Keratinocyte (primary cell): ENCODE measurements around the gene RAB11B. TPM values are rescaled to one million over a fixed set of nuclear protein-coding genes. Genes with fewer than 3 reads are reported as not detected.
"Not testable (repeated sequence)": the region's sequence is repeated elsewhere in the genome, so short reads cannot be mapped to it uniquely, and the experiment has no call there.

ENCODE experiments used
- DNase-seq: peaks from one replicate; pipeline ENCODE4 v3.0.0-alpha.2; 2011; ENCODE audit warnings: low read depth, missing footprints, low spot score
- FAIRE-seq: peaks from 2 replicates; lab custom pipeline; 2011; peaks lifted over from hg19 to GRCh38; lab: Jason Lieb, UNC
- H2AFZ ChIP-seq: 2 replicates; pipeline ENCODE4 v1.6.0; 2012; ENCODE audit warnings: low read length, control low read depth, inconsistent platforms; ENCODE audit not compliant: control insufficient read depth
- H3K27ac ChIP-seq: 2 replicates; pipeline ENCODE4 v1.5.1; 2011; ENCODE audit warnings: low read length; ENCODE audit not compliant: control insufficient read depth, insufficient read depth
- H3K27me3 ChIP-seq: 3 replicates; pipeline ENCODE4 v1.6.0; 2011; ENCODE audit warnings: low read length; ENCODE audit not compliant: control insufficient read depth, insufficient read depth; ENCODE audit errors: extremely low read depth
- H3K36me3 ChIP-seq, 2 experiments: 2 replicates in 1 of 2; 3 replicates in 1 of 2; pipeline ENCODE4 v1.5.1; 2011; ENCODE audit warnings: low read length in 2 of 2, mild to moderate bottlenecking in 1 of 2; ENCODE audit not compliant: control insufficient read depth in 2 of 2, insufficient read depth in 2 of 2; ENCODE audit errors: extremely low read depth in 1 of 2
- H3K4me1 ChIP-seq: 3 replicates; pipeline ENCODE4 v1.5.1; 2011; ENCODE audit warnings: low read length; ENCODE audit not compliant: control insufficient read depth, insufficient read depth; ENCODE audit errors: extremely low read depth
- H3K4me2 ChIP-seq: 3 replicates; pipeline ENCODE4 v1.6.0; 2011; ENCODE audit warnings: low read depth, low read length; ENCODE audit not compliant: control insufficient read depth, insufficient read depth; ENCODE audit errors: extremely low read depth
- H3K4me3 ChIP-seq, 3 experiments: fragments of 200-600 bp in 1 of 3; sonication (generic) in 1 of 3; 2 replicates in 2 of 3; 3 replicates in 1 of 3; pipeline ENCODE4 v1.5.1; 2011 to 2016; ENCODE audit warnings: low read length in 3 of 3, mild to moderate bottlenecking in 3 of 3, control low read depth in 2 of 3, inconsistent platforms in 1 of 3, low read depth in 1 of 3, mixed read lengths in 1 of 3, mixed run types in 1 of 3, moderate library complexity in 1 of 3; ENCODE audit not compliant: control insufficient read depth in 2 of 3, insufficient read depth in 2 of 3; ENCODE audit errors: extremely low read depth in 1 of 3
- H3K79me2 ChIP-seq: 2 replicates; pipeline ENCODE4 v1.6.0; 2012; ENCODE audit warnings: low read length; ENCODE audit not compliant: control insufficient read depth, insufficient read depth
- H3K9ac ChIP-seq: 3 replicates; pipeline ENCODE4 v1.6.0; 2011; ENCODE audit warnings: low read length; ENCODE audit not compliant: control insufficient read depth, insufficient read depth; ENCODE audit errors: extremely low read depth
- H3K9me1 ChIP-seq: 3 replicates; pipeline ENCODE4 v1.6.0; 2011; ENCODE audit warnings: low read length; ENCODE audit not compliant: control insufficient read depth, insufficient read depth; ENCODE audit errors: extremely low read depth
- H3K9me3 ChIP-seq: 2 replicates; pipeline ENCODE4 v1.5.1; 2012; ENCODE audit warnings: low read depth, low read length; ENCODE audit not compliant: control insufficient read depth
- H4K20me1 ChIP-seq: 3 replicates; pipeline ENCODE4 v1.6.0; 2011; ENCODE audit warnings: low read length; ENCODE audit not compliant: control insufficient read depth, insufficient read depth; ENCODE audit errors: extremely low read depth
- CTCF ChIP-seq, 3 experiments: IDR thresholded peaks in 1 of 3; conservative IDR thresholded peaks in 1 of 3; optimal IDR thresholded peaks in 1 of 3; 2 replicates in 2 of 3; 3 replicates in 1 of 3; pipeline versions ENCODE3 to v1.5.1; 2011; ENCODE audit warnings: low read length in 3 of 3, mild to moderate bottlenecking in 3 of 3, moderate library complexity in 2 of 3, control low read depth in 1 of 3, inconsistent platforms in 1 of 3; ENCODE audit not compliant: insufficient read depth in 2 of 3; ENCODE audit errors: extremely low read depth in 1 of 3
- EZH2 ChIP-seq: IDR thresholded peaks from one replicate; pipeline ENCODE4 v1.6.1; 2012; ENCODE audit warnings: inconsistent platforms, mild to moderate bottlenecking, low read length, moderate library complexity
- dilution Hi-C: fragments of 300-500 bp; cut with MboI; formaldehyde crosslinking; loops from one replicate; pipeline ENCODE4 v1.7.0; 2020; ENCODE audit warnings: low sequenced_read_pairs; ENCODE audit not compliant: extremely low pct_ligation_motif_present
- polyA minus RNA-seq, 3 experiments: library from RNA; depleted of rRNA, polyadenylated mRNA; stranded (reverse); fragments of >200 nt; gene quantifications; 1 replicate in 1 of 3; 2 replicates in 1 of 3; 3 replicates in 1 of 3; pipeline ENCODE4 v1.2.3, GENCODE V29; 2011
- polyA plus RNA-seq, 5 experiments: library from polyadenylated mRNA; depleted of rRNA in 3 of 5; stranded (reverse) in 3 of 5; stranded (forward) in 1 of 5; unstranded in 1 of 5; fragments of >200 nt; gene quantifications; 1 replicate in 1 of 5; 2 replicates in 3 of 5; 3 replicates in 1 of 5; pipeline versions ENCODE4 v1.2.1 to v1.2.3, GENCODE V29; 2011 to 2012; ENCODE audit warnings: missing spikeins in 2 of 5, low read depth in 1 of 5, low replicate concordance in 1 of 5

RAB11B gene
- polyA plus RNA-seq, result 14.3 to 40.8 TPM (median 17.0 TPM) in 3 replicates
- 21.0 TPM for polyA plus RNA-seq (2011; ENCODE audit: low read depth)
- polyA plus RNA-seq (2011; cell fraction: cytosol; rRNA removed), result 17.2 and 41.2 TPM in 2 replicates
- 42.2 and 51.7 TPM in 2 replicates for polyA plus RNA-seq (2011; cell fraction: nucleus; rRNA removed)
- polyA plus RNA-seq (2012; ENCODE audit: low replicate concordance), result 66.3 and 94.2 TPM in 2 replicates
- polyA minus RNA-seq, result 19.0 to 35.3 TPM (median 20.4 TPM) in 3 replicates
- 80.6 TPM for polyA minus RNA-seq (2011; cell fraction: cytosol; rRNA and poly(A)+ RNA removed)
- polyA minus RNA-seq (2011; cell fraction: nucleus; rRNA and poly(A)+ RNA removed), result 21.7 and 30.6 TPM in 2 replicates

- dilution Hi-C loops, result no loop called here
- TF ChIP-seq EZH2, result no peak
- TF ChIP-seq CTCF (optimal IDR thresholded peaks at IDR 0.05 in 1 of 3, IDR thresholded peaks at IDR 0.05 in 1 of 3, conservative IDR thresholded peaks at IDR 0.05 in 1 of 3; ENCODE audit: extremely low read depth in 1 of 3, insufficient read depth in 2 of 3, low read length in 3 of 3), result no peak
- peaks cover 23% of the 10 kb centered on the region for H3K4me1 ChIP-seq
- peaks cover 6% of the 10 kb centered on the region for H3K9me1 ChIP-seq
- peak within 1 kb of the TSS; percentile 96 for H3K27ac ChIP-seq
- H3K9me3 ChIP-seq, result no peaks in the 10 kb centered on the region
- no peaks in the 10 kb centered on the region for H4K20me1 ChIP-seq
- H3K27me3 ChIP-seq, result no peaks in the 10 kb centered on the region
- H2AFZ ChIP-seq, result peak within 1 kb of the TSS; percentile 86
- H3K79me2 ChIP-seq, result peaks cover 32% of the 10 kb centered on the region
- peak within 1 kb of the TSS; percentile 57 to 88 (median 86) for H3K4me3 ChIP-seq
- peak within 1 kb of the TSS; percentile 97 for H3K9ac ChIP-seq
- peak within 1 kb of the TSS; percentile 75 for H3K4me2 ChIP-seq
- DNase-seq (peak; percentile 96), FAIRE-seq (peak; percentile 84)
- H3K36me3 ChIP-seq, result no peaks in the 10 kb centered on the region
Measured at GRCh38 chr19:8389891-8390616, at the start of gene RAB11B. RAB11B (plus strand) TSS chr19:8390360; CDS start chr19:8390417, 57 bp downstream.

GRCh38 chr19:8341504-8341903, 48.7 kb upstream of the RAB11B start:
- dilution Hi-C loops, H3K4me3 ChIP-seq: not testable (repeated sequence)

More at GRCh38 chr19:8341504-8341903, 48.7 kb upstream of the RAB11B start:
- not testable (repeated sequence) for H3K9me1 ChIP-seq, H3K27ac ChIP-seq, H3K9me3 ChIP-seq, H3K79me2 ChIP-seq, H3K27me3 ChIP-seq, FAIRE-seq, H3K4me1 ChIP-seq, H3K36me3 ChIP-seq, H3K9ac ChIP-seq, H2AFZ ChIP-seq, H4K20me1 ChIP-seq, H3K4me2 ChIP-seq, DNase-seq
